Measurements from ENCODE around the gene MYOZ2.
"Not testable (repeated sequence)": the region's sequence is repeated elsewhere in the genome, so short reads cannot be mapped to it uniquely, and the experiment has no call there.

The MYOZ2 gene

GRCh38 chr4:119142833-119143232 lies 7.2 kb downstream of the MYOZ2 start (continued):
- TF ChIP-seq REST (tag by site-specific recombination; IDR thresholded peaks at IDR 0.05) (no peak), ZEB2 (tag by site-specific recombination; IDR thresholded peaks at IDR 0.05) (no peak)

- CTCF ChIA-PET: interaction anchor here (0.5 to 0.6 kb wide), 2 partner anchors 92 to 203 kb away, joined by 3 read pairs; no protein-coding TSS in a partner anchor
- H3K27ac ChIP-seq (ENCODE audit: extremely low read depth, low read depth, low read length); POLR2A ChIA-PET; H3K4me3 ChIP-seq (ENCODE audit: low read depth, low read length); H3K4me1 ChIP-seq (ENCODE audit: control insufficient read depth, insufficient read depth, low read length); H3K9me3 ChIP-seq (ENCODE audit: control insufficient read depth, insufficient read depth, low read depth, low read length); H3K36me3 ChIP-seq (ENCODE audit: control insufficient read depth in 2 of 2, insufficient read depth in 1 of 2, low read length in 2 of 2): not testable (repeated sequence)
These were observed 7.7 kb downstream of the MYOZ2 start for GRCh38 chr4:119143341-119143740.

- ChIA-PET POLR2A (no interaction called here), CTCF (no interaction called here)
- no peak overlapping the region for H3K4me3 ChIP-seq (ENCODE audit: low read depth, low read length)
- H3K9me3 ChIP-seq (ENCODE audit: control insufficient read depth, insufficient read depth, low read depth, low read length): no peaks in the 10 kb centered on the region
- H3K27ac ChIP-seq (ENCODE audit: extremely low read depth, low read depth, low read length): no peak overlapping the region
- TF ChIP-seq CTCF (tag by site-specific recombination; IDR thresholded peaks at IDR 0.05) (no peak), ZNF670 (tag by site-specific recombination; IDR thresholded peaks at IDR 0.05; ENCODE audit: low read depth) (no peak), EGR2 (tag by site-specific recombination; IDR thresholded peaks at IDR 0.05; ENCODE audit: low read depth) (0 out of 2 replicates have a peak, but pooled peaks have one; percentile 22), ZFHX2 (tag by site-specific recombination; conservative IDR thresholded peaks at IDR 0.05) (peak; percentile 47)
- H3K4me1 ChIP-seq (ENCODE audit: control insufficient read depth, insufficient read depth, low read length): no peaks in the 10 kb centered on the region
- no peaks in the 10 kb centered on the region for H3K36me3 ChIP-seq (ENCODE audit: control insufficient read depth in 2 of 2, insufficient read depth in 1 of 2, low read length in 2 of 2)
These were observed 13.5 kb downstream of the MYOZ2 start for GRCh38 chr4:119149110-119149509.

GRCh38 chr4:119151161-119151560 lies 15.5 kb downstream of the MYOZ2 start:
- H3K4me1 ChIP-seq (ENCODE audit: control insufficient read depth, insufficient read depth, low read length): no peaks in the 10 kb centered on the region
- no peak overlapping the region for H3K4me3 ChIP-seq (ENCODE audit: low read depth, low read length)
- no peak overlapping the region for H3K27ac ChIP-seq (ENCODE audit: extremely low read depth, low read depth, low read length)
- POLR2A ChIA-PET: no interaction called here
- CTCF ChIA-PET: interaction anchor here (1.1 kb wide), 1 partner anchor 111 kb away, joined by 4 read pairs; no protein-coding TSS in a partner anchor
- no peaks in the 10 kb centered on the region for H3K36me3 ChIP-seq (ENCODE audit: control insufficient read depth in 2 of 2, insufficient read depth in 1 of 2, low read length in 2 of 2)
- no peaks in the 10 kb centered on the region for H3K9me3 ChIP-seq (ENCODE audit: control insufficient read depth, insufficient read depth, low read depth, low read length)
- TF ChIP-seq MEIS1 (CRISPR knock-in tag; IDR thresholded peaks at IDR 0.05; ENCODE audit: borderline replicate concordance): no peak
- TF ChIP-seq EGR2 (tag by site-specific recombination; IDR thresholded peaks at IDR 0.05; ENCODE audit: low read depth): no peak
- TF ChIP-seq ZNF571 (tag by site-specific recombination; IDR thresholded peaks at IDR 0.05): no peak
- TF ChIP-seq ZNF626 (tag by site-specific recombination; IDR thresholded peaks at IDR 0.05): no peak
- TF ChIP-seq ZSCAN4 (tag by site-specific recombination; IDR thresholded peaks at IDR 0.05): no peak
- TF ChIP-seq ZNF629 (tag by site-specific recombination; IDR thresholded peaks at IDR 0.05): no peak
- no peak for TF ChIP-seq GFI1B (tag by site-specific recombination; IDR thresholded peaks at IDR 0.05)
- no peak for TF ChIP-seq ZNF324 (tag by site-specific recombination; IDR thresholded peaks at IDR 0.05)
